Lung (tissue), 12 donors: ENCODE measurements around the gene CAMK1D. TPM values are rescaled to one million over a fixed set of nuclear protein-coding genes. Genes with fewer than 3 reads are reported as not detected.

Source experiments
- ATAC-seq: fragments of 200-7000 bp; cut with Tn5 transposase; one replicate; pipeline ENCODE4 v1.9.1; 2020; ENCODE audit warnings: moderate number of reproducible peaks; ENCODE audit not compliant: insufficient read depth, low FRiP score
- DNase-seq, 3 donors: peaks; one replicate each; pipeline ENCODE4 v3.0.0-alpha.2; 2013 to 2017
- H3K27ac ChIP-seq, 2 donors: one replicate each; pipeline ENCODE4 v1.5.1; 2013; ENCODE audit warnings: mild to moderate bottlenecking in 2 of 2, moderate library complexity in 2 of 2, control low read depth in 1 of 2, inconsistent platforms in 1 of 2, low read depth in 1 of 2, low read length in 1 of 2
- H3K27me3 ChIP-seq, 3 donors: one replicate each; pipeline ENCODE4 v1.5.1; 2013; ENCODE audit warnings: low read length in 2 of 3; ENCODE audit not compliant: control insufficient read depth in 3 of 3, insufficient read depth in 3 of 3
- H3K36me3 ChIP-seq, 4 donors: one replicate each; pipeline ENCODE4 v1.5.1; 2013; ENCODE audit warnings: low read length in 4 of 4, mild to moderate bottlenecking in 1 of 4, moderate library complexity in 1 of 4; ENCODE audit not compliant: control insufficient read depth in 4 of 4, insufficient read depth in 4 of 4
- H3K4me1 ChIP-seq, 5 donors: one replicate each; pipeline ENCODE4 v1.5.1; 2013; ENCODE audit warnings: low read length in 5 of 5, mild to moderate bottlenecking in 2 of 5, moderate library complexity in 1 of 5; ENCODE audit not compliant: control insufficient read depth in 5 of 5, insufficient read depth in 5 of 5
- H3K4me3 ChIP-seq: one replicate; pipeline ENCODE4 v1.5.1; 2013; ENCODE audit warnings: mild to moderate bottlenecking, control low read depth, moderate library complexity
- H3K9ac ChIP-seq, 2 donors: one replicate each; pipeline ENCODE4 v1.5.1; 2013; ENCODE audit warnings: low read length in 2 of 2, control low read depth in 1 of 2; ENCODE audit not compliant: insufficient read depth in 1 of 2
- H3K9me3 ChIP-seq, 4 donors: one replicate each; pipeline ENCODE4 v1.5.1; 2013; ENCODE audit warnings: low read length in 3 of 4, mild to moderate bottlenecking in 1 of 4, moderate library complexity in 1 of 4; ENCODE audit not compliant: control insufficient read depth in 4 of 4, insufficient read depth in 3 of 4
- CTCF ChIP-seq: IDR thresholded peaks from 2 replicates; pipeline ENCODE4 v1.5.1; 2012; ENCODE audit warnings: mild to moderate bottlenecking; ENCODE audit errors: control extremely low read depth, extremely low read depth
- WGBS, 2 donors: extraction: QIAGEN DNeasy Blood & Tissue Kit; methylation state at CpG; one replicate each; pipeline ENCODE4 v1.1.7; 2013; 5-methylcytosine and 5-hydroxymethylcytosine counted together
- polyA plus RNA-seq, 2 donors: library from polyadenylated mRNA; stranded (reverse); fragments of 200-250 nt; gene quantifications; one replicate each; pipeline ENCODE4 v1.2.1, GENCODE V29; 2013
- total RNA-seq, 2 donors: library from RNA; depleted of rRNA in 1 of 2; stranded (reverse); fragments of >200 nt in 1 of 2; gene quantifications; one replicate each; pipeline ENCODE4 v1.2.1, GENCODE V29; 2014 to 2021
- donor health status: control.
- donor health status: control.
- donor health status: Bipolar disorder and iron deficiency.
- donor health status: healthy.
- donor health status: DM: yes; HTN: yes; CAD: no.

Gene CAMK1D
- total and polyA plus RNA-seq, 4 donors = 3.2 to 37.4 (median 7.0) TPM

- H3K36me3 ChIP-seq = no peaks in the 10 kb centered on the region
- H3K4me1 ChIP-seq = no peaks in the 10 kb centered on the region
- H3K27me3 ChIP-seq = peaks cover 0 to 40% (median under 1%) of the 10 kb centered on the region in 3 donors
- no peaks in the 10 kb centered on the region for H3K9me3 ChIP-seq
- no peak for ATAC-seq
- 91 to 94% methylated on average over 4 of the region's 4 CpGs for WGBS, 2 donors
- DNase-seq = no peak
- no peak overlapping the region for H3K9ac ChIP-seq
- H3K4me3 ChIP-seq = no peak overlapping the region
- no peak for TF ChIP-seq CTCF
- H3K27ac ChIP-seq = no peak overlapping the region
These were observed 394.6 kb downstream of the CAMK1D start for GRCh38 chr10:12743941-12744340.

- H3K9ac ChIP-seq = no peak overlapping the region
- no peaks in the 10 kb centered on the region for H3K36me3 ChIP-seq
- H3K4me3 ChIP-seq = no peak overlapping the region
- WGBS, 2 donors = 71 to 73% methylated on average over 4 of the region's 4 CpGs
- DNase-seq = no peak
- no peak for ATAC-seq
- H3K27me3 ChIP-seq = peaks cover 0 to 32% (median 0%) of the 10 kb centered on the region in 3 donors
- no peak overlapping the region for H3K27ac ChIP-seq
- H3K4me1 ChIP-seq = no peaks in the 10 kb centered on the region
- no peak for TF ChIP-seq CTCF
- H3K9me3 ChIP-seq = no peaks in the 10 kb centered on the region
These were observed 398.8 kb downstream of the CAMK1D start for GRCh38 chr10:12748186-12748585.

- H3K9ac ChIP-seq = no peak overlapping the region
- H3K4me3 ChIP-seq = no peak overlapping the region
- peaks cover 0 to 1% (median 0%) of the 10 kb centered on the region in 5 donors for H3K4me1 ChIP-seq
- H3K9me3 ChIP-seq = peaks cover 0 to 1% (median 0%) of the 10 kb centered on the region in 4 donors
- WGBS, 2 donors = 89 to 92% methylated on average over 14 of the region's 14 CpGs
- ATAC-seq (no peak), DNase-seq (no peak)
- peaks cover 0 to 36% (median 0%) of the 10 kb centered on the region in 3 donors for H3K27me3 ChIP-seq
- no peak overlapping the region for H3K27ac ChIP-seq
- H3K36me3 ChIP-seq = no peaks in the 10 kb centered on the region
- TF ChIP-seq CTCF = no peak
These were observed 400.6 kb downstream of the CAMK1D start for GRCh38 chr10:12749760-12750478.
